B cell (primary cell): ENCODE data around the gene CITED2. TPM values are rescaled to one million over a fixed set of nuclear protein-coding genes. Genes with fewer than 3 reads are reported as not detected.

Experiments used
- ATAC-seq: fragments of 200-7000 bp; cut with Tn5 transposase; one replicate; pipeline ENCODE4 v1.10.0; 2021; ENCODE audit warnings: low read depth, mild to moderate bottlenecking, moderate number of reproducible peaks, moderate library complexity
- CTCF ChIA-PET: fragments of 350-600 bp; sonication (Branson Sonifier 250); formaldehyde crosslinking; loops from one replicate; lab custom pipeline; 2021; ENCODE audit warnings: antibody characterized with exemption, inconsistent platforms; lab: Charles Lee
- POLR2A ChIA-PET: fragments of 350-600 bp; sonication (Branson Sonifier 250); formaldehyde crosslinking; loops from one replicate; lab custom pipeline; 2021; ENCODE audit warnings: antibody characterized with exemption; lab: Charles Lee
- DNase-seq: peaks from one replicate; pipeline ENCODE4 v3.0.0; 2013
- H2AFZ ChIP-seq: 2 replicates; pipeline ENCODE4 v1.6.1; 2012; ENCODE audit warnings: mild to moderate bottlenecking, low read depth, low read length; ENCODE audit not compliant: insufficient read depth, poor library complexity, severe bottlenecking
- H3K27ac ChIP-seq, 2 donors: 1 replicate in 1 of 2; 2 replicates in 1 of 2; pipeline ENCODE4 v1.5.1; 2012 to 2013; ENCODE audit warnings: low read length in 2 of 2, mild to moderate bottlenecking in 2 of 2, moderate library complexity in 1 of 2
- H3K27me3 ChIP-seq, 4 experiments: fragments of 200-600 bp in 1 of 4; sonication (generic) in 1 of 4; replicated peaks in 1 of 4; 1 replicate in 2 of 4; 2 replicates in 2 of 4; pipeline versions ENCODE4 v1.6.1 to v1.7.0; 2013 to 2016; ENCODE audit warnings: low read length in 3 of 4, mild to moderate bottlenecking in 2 of 4, mixed read lengths in 1 of 4, moderate library complexity in 1 of 4; ENCODE audit not compliant: insufficient read depth in 4 of 4, control insufficient read depth in 3 of 4; ENCODE audit errors: control extremely low read depth in 1 of 4
- H3K36me3 ChIP-seq, 2 experiments: replicated peaks in 1 of 2; 1 replicate in 1 of 2; 2 replicates in 1 of 2; pipeline versions ENCODE4 v1.6.1 to v1.7.1; 2013; ENCODE audit warnings: low read length in 1 of 2; ENCODE audit not compliant: insufficient read depth in 2 of 2, control insufficient read depth in 1 of 2; ENCODE audit errors: control extremely low read depth in 1 of 2, extremely low read depth in 1 of 2
- H3K4me1 ChIP-seq, 2 donors: fragments of 200-600 bp in 1 of 2; sonication (generic) in 1 of 2; 1 replicate in 1 of 2; 2 replicates in 1 of 2; pipeline versions ENCODE4 v1.5.1 to v1.6.1; 2013 to 2017; ENCODE audit warnings: low read length in 2 of 2; ENCODE audit not compliant: control insufficient read depth in 2 of 2, insufficient read depth in 2 of 2
- H3K4me2 ChIP-seq: replicated peaks from 2 replicates; pipeline ENCODE3; 2012; ENCODE audit warnings: mild to moderate bottlenecking, low read depth, low read length; ENCODE audit not compliant: poor library complexity, severe bottlenecking
- H3K4me3 ChIP-seq, 5 experiments: fragments of 200-600 bp in 1 of 5; sonication (generic) in 1 of 5; 1 replicate in 3 of 5; 2 replicates in 2 of 5; pipeline versions ENCODE4 v1.5.1 to v1.7.0; 2011 to 2016; ENCODE audit warnings: low read length in 4 of 5, mild to moderate bottlenecking in 4 of 5, low read depth in 2 of 5, control low read depth in 1 of 5, moderate library complexity in 1 of 5; ENCODE audit not compliant: insufficient read depth in 1 of 5; ENCODE audit errors: control extremely low read depth in 1 of 5, extremely low read depth in 1 of 5
- H3K79me2 ChIP-seq: fragments of 200-600 bp; sonication (generic); one replicate; pipeline ENCODE4 v1.6.0; 2016; ENCODE audit warnings: low read length; ENCODE audit not compliant: control insufficient read depth, insufficient read depth
- H3K9ac ChIP-seq: fragments of 200-600 bp; sonication (generic); 2 replicates; pipeline ENCODE4 v1.6.1; 2017; ENCODE audit warnings: mild to moderate bottlenecking, low read length, moderate library complexity
- H3K9me3 ChIP-seq, 3 donors: one replicate each; pipeline versions ENCODE4 v1.6.1 to v1.7.1; 2013; ENCODE audit warnings: low read length in 2 of 3; ENCODE audit not compliant: control insufficient read depth in 2 of 3, insufficient read depth in 1 of 3; ENCODE audit errors: control extremely low read depth in 1 of 3
- H4K20me1 ChIP-seq: 2 replicates; pipeline ENCODE4 v1.6.0; 2012; ENCODE audit warnings: mild to moderate bottlenecking, low read length; ENCODE audit not compliant: insufficient read depth, control insufficient read depth, poor library complexity, severe bottlenecking
- H3K27ac Mint-ChIP-seq: one replicate; pipeline ENCODE4 v1.8.0; 2021; ENCODE audit warnings: mixed read lengths
- H3K27me3 Mint-ChIP-seq: one replicate; pipeline ENCODE4 v1.8.0; 2021; ENCODE audit warnings: mixed read lengths
- H3K4me1 Mint-ChIP-seq: one replicate; pipeline ENCODE4 v1.8.0; 2021; ENCODE audit warnings: mixed read lengths
- H3K4me3 Mint-ChIP-seq: one replicate; pipeline ENCODE4 v1.8.0; 2021; ENCODE audit warnings: mixed read lengths
- H3K9me3 Mint-ChIP-seq: one replicate; pipeline ENCODE4 v1.8.0; 2022; ENCODE audit warnings: mixed read lengths; ENCODE audit not compliant: insufficient read depth
- CTCF ChIP-seq: fragments of 200-600 bp; IDR thresholded peaks from one replicate; pipeline ENCODE4 v1.8.0; 2022; ENCODE audit warnings: antibody characterized with exemption, mild to moderate bottlenecking
- EZH2 ChIP-seq: IDR thresholded peaks from 2 replicates; pipeline ENCODE4 v1.6.1; 2012; ENCODE audit warnings: borderline replicate concordance, low read depth, mild to moderate bottlenecking, moderate library complexity, low read length; ENCODE audit not compliant: insufficient read depth, poor library complexity, severe bottlenecking
- WGBS: methylation state at CpG from one replicate; pipeline ENCODE4 v1.1.5; 2013; ENCODE audit warnings: missing lambda C conversion rate; ENCODE audit not compliant: insufficient coverage; 5-methylcytosine and 5-hydroxymethylcytosine counted together
- intact Hi-C: fragments of 100-400 bp; cut with micrococcal nuclease; formaldehyde crosslinking; loops from one replicate; pipeline ENCODE4 v1.10.0; 2022
- polyA plus RNA-seq: library from polyadenylated mRNA; depleted of rRNA; stranded (reverse); fragments of >200 nt; gene quantifications from 2 replicates; pipeline ENCODE4 v1.2.3, GENCODE V29; 2012
- total RNA-seq, 2 donors: library from RNA; stranded (reverse); fragments of 120-200 nt in 1 of 2; gene quantifications; 1 replicate in 1 of 2; 2 replicates in 1 of 2; pipeline versions ENCODE4 v1.2.3 to v1.2.4, GENCODE V29; 2013 to 2022

The CITED2 gene
- total and polyA plus RNA-seq, 2 donors (not counting 1 experiment from before 2014, with no cell fraction given), result 56.2 to 67.9 TPM

DNA sequence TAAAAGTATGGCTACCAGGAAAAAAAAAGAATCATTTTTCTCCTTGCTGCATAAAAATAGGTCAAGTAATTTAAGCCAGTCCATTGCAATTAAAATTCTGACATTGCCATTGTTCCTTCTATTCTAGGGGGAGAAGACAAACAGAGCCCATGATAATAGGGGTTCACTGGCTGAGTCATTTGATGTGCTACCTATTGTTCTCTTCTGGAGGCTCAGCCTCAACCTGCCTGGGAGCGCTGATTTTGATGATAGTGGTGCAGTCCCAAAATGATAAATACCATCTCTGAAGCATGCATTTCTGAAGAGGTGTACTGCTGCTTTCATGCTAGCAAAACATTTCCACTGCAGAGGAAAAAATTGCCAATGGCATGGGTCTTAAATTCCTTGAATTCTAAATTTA is 5.8 kb downstream of the CITED2 start:
- ATAC-seq, result no peak
- Histone ChIP-seq H3K9me3 (no peaks in the 10 kb centered on the region), H3K27ac (no peak overlapping the region), H3K9ac (no peak overlapping the region), H2AFZ (no peak overlapping the region), H3K4me1 (peaks cover 16 to 22% of the 10 kb centered on the region in 2 donors), H3K79me2 (peaks cover 28% of the 10 kb centered on the region), H3K27me3 (no peaks in the 10 kb centered on the region), H3K4me3 (no peak overlapping the region), H4K20me1 (no peaks in the 10 kb centered on the region), H3K4me2 (no peak overlapping the region), H3K36me3 (no peaks in the 10 kb centered on the region)
- CTCF ChIA-PET, result interaction anchor here (1.2 kb wide), 1 partner anchor 150 kb away, joined by 5 read pairs; no protein-coding TSS in a partner anchor
- DNase-seq, result no peak
- Mint-ChIP-seq H3K27ac (no peak overlapping the region), H3K27me3 (no peaks in the 10 kb centered on the region), H3K9me3 (no peaks in the 10 kb centered on the region), H3K4me1 (peaks cover 35% of the 10 kb centered on the region), H3K4me3 (no peak overlapping the region)
- WGBS, result no CpG with 5 or more reads among the region's 1 CpG
- intact Hi-C loops, result no loop called here
- TF ChIP-seq EZH2 (no peak), CTCF (no peak)
- POLR2A ChIA-PET, result no interaction called here

DNA sequence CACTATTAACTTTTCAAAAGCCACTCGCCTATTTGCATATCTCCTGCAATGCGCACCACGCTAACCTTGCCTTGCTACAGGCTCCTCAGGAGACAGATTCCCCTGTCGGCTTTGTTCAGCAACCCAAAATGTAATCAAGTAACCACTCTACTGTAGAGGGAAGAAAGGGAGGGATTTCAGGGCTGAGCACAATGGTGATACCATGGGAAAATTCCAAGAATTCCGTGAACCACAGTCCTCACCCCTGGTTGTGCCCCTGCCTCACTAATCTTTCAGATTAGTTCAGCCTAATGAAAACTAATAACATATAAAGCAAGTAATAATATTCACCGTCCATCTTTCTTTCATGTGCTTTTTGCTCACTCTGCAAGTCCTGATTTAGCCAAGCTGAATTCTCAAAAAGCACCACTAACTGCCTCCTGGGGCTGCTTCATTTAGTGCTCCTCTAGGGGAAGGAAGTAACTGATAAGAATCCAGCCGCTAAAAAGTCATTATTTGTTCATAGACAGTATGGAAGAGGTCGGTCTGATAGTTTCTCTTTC is 6.6 kb downstream of the CITED2 start:
- Histone ChIP-seq H3K9ac (no peak overlapping the region), H3K36me3 (no peaks in the 10 kb centered on the region), H3K9me3 (no peaks in the 10 kb centered on the region), H3K79me2 (peaks cover 24% of the 10 kb centered on the region), H3K4me3 (no peak overlapping the region), H3K27me3 (no peaks in the 10 kb centered on the region), H2AFZ (no peak overlapping the region), H3K4me2 (no peak overlapping the region), H3K4me1 (peaks cover 16 to 22% of the 10 kb centered on the region in 2 donors), H4K20me1 (no peaks in the 10 kb centered on the region), H3K27ac (no peak overlapping the region)
- intact Hi-C loops, result no loop called here
- DNase-seq, result no peak
- no peak for ATAC-seq
- Mint-ChIP-seq H3K27ac (no peak overlapping the region), H3K4me3 (no peak overlapping the region), H3K9me3 (no peaks in the 10 kb centered on the region), H3K4me1 (peaks cover 38% of the 10 kb centered on the region), H3K27me3 (no peaks in the 10 kb centered on the region)
- WGBS, result 100% methylated on average over 1 of the region's 8 CpGs
- CTCF ChIA-PET, result interaction anchor here (0.6 to 1.2 kb wide), 2 partner anchors 146 to 149 kb away, joined by 4 to 5 read pairs; no protein-coding TSS in a partner anchor
- TF ChIP-seq EZH2 (no peak), CTCF (no peak)
- POLR2A ChIA-PET, result no interaction called here
